Keratinocyte (primary cell): ENCODE results near the gene CERS4.

Source experiments
- EZH2 ChIP-seq: IDR thresholded peaks from one replicate; pipeline ENCODE4 v1.6.1; 2012; ENCODE audit warnings: inconsistent platforms, mild to moderate bottlenecking, low read length, moderate library complexity
- TF ChIP-seq, protein P1 (sequence below), 3 experiments: IDR thresholded peaks in 1 of 3; conservative IDR thresholded peaks in 1 of 3; optimal IDR thresholded peaks in 1 of 3; 2 replicates in 2 of 3; 3 replicates in 1 of 3; pipeline versions ENCODE3 to v1.5.1; 2011; ENCODE audit warnings: low read length in 3 of 3, mild to moderate bottlenecking in 3 of 3, moderate library complexity in 2 of 3, control low read depth in 1 of 3, inconsistent platforms in 1 of 3; ENCODE audit not compliant: insufficient read depth in 2 of 3; ENCODE audit errors: extremely low read depth in 1 of 3

DNA sequence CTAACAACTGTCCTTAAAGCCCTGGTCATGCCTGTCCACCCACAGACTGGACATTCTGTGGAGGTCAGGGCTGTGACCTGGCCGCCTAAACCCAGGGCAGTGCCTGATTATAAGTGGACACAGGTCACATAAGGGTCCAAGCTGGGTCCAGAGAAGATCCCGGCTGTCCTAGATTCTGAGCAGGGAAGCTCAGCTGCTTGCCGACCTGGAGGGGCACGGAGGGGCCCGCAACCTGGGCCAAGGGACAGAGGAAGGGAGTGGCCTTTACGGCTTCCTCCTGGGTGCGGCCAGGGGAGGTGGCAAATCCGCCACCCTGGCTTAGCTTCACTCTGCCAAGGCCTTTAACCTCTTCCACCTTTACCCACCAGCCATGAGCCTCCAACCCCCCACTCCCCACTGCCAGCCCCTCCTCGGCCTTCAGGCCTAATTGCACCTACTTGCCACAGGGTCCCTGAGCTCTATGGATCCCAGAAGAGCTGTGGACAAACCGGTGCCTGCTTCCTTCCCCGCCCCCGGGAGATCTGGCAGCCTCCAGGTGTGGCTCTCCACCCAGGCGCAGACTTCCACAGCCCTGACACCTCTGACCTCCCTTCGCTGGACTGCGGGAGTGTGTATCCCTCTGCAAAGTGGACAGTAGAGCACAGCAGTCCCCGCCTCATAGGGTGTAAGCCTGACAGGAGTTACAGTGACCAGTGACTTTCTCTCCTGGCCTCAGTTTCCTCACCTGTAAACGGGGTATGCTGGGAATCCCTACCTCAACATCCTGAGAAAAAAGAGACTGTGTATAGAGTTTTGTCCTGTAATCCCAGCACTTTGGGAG lies 97.3 kb downstream of the CERS4 start:
- TF ChIP-seq, protein P1, sequence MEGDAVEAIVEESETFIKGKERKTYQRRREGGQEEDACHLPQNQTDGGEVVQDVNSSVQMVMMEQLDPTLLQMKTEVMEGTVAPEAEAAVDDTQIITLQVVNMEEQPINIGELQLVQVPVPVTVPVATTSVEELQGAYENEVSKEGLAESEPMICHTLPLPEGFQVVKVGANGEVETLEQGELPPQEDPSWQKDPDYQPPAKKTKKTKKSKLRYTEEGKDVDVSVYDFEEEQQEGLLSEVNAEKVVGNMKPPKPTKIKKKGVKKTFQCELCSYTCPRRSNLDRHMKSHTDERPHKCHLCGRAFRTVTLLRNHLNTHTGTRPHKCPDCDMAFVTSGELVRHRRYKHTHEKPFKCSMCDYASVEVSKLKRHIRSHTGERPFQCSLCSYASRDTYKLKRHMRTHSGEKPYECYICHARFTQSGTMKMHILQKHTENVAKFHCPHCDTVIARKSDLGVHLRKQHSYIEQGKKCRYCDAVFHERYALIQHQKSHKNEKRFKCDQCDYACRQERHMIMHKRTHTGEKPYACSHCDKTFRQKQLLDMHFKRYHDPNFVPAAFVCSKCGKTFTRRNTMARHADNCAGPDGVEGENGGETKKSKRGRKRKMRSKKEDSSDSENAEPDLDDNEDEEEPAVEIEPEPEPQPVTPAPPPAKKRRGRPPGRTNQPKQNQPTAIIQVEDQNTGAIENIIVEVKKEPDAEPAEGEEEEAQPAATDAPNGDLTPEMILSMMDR (optimal IDR thresholded peaks at IDR 0.05 in 1 of 3, IDR thresholded peaks at IDR 0.05 in 1 of 3, conservative IDR thresholded peaks at IDR 0.05 in 1 of 3; ENCODE audit: extremely low read depth in 1 of 3, insufficient read depth in 2 of 3, low read length in 3 of 3) = no peak
- no peak for TF ChIP-seq EZH2
